DOHH2 (cell line): ENCODE data around the gene SDC1.

Source experiments
- H3F3A ChIP-seq: fragments of 200-600 bp; sonication (generic), shearing (Covaris generic); 2 replicates; pipeline ENCODE4 v1.6.0; 2016; ENCODE audit warnings: antibody characterized with exemption, mild to moderate bottlenecking; ENCODE audit not compliant: control insufficient read depth, insufficient read depth
- H3K27ac ChIP-seq: fragments of 200-600 bp; sonication (generic); 2 replicates; pipeline ENCODE4 v1.5.1; 2014; ENCODE audit warnings: low read depth, mild to moderate bottlenecking, low read length, moderate library complexity
- H3K27me3 ChIP-seq: fragments of 200-600 bp; sonication (generic); 2 replicates; pipeline ENCODE4 v1.6.1; 2014; ENCODE audit warnings: mild to moderate bottlenecking, low read length, mixed read lengths; ENCODE audit not compliant: control insufficient read depth
- H3K36me3 ChIP-seq: fragments of 200-600 bp; sonication (generic); 2 replicates; pipeline ENCODE4 v1.6.1; 2014; ENCODE audit warnings: mild to moderate bottlenecking, low read length, moderate library complexity, mixed read lengths; ENCODE audit not compliant: control insufficient read depth
- H3K4me1 ChIP-seq: fragments of 200-600 bp; sonication (generic); 2 replicates; pipeline ENCODE4 v1.6.1; 2014; ENCODE audit warnings: mild to moderate bottlenecking, low read length, mixed read lengths; ENCODE audit not compliant: control insufficient read depth
- H3K4me2 ChIP-seq: fragments of 200-600 bp; sonication (generic); 2 replicates; pipeline ENCODE4 v1.6.0; 2014; ENCODE audit warnings: mild to moderate bottlenecking, low read length, moderate library complexity
- H3K4me3 ChIP-seq: fragments of 200-600 bp; sonication (generic); 2 replicates; pipeline ENCODE4 v1.5.1; 2014; ENCODE audit warnings: mild to moderate bottlenecking, low read length, mixed read lengths
- H3K79me2 ChIP-seq: fragments of 200-600 bp; sonication (generic); 2 replicates; pipeline ENCODE4 v1.6.1; 2014; ENCODE audit warnings: mild to moderate bottlenecking, low read length, mixed read lengths; ENCODE audit not compliant: control insufficient read depth
- H3K9me2 ChIP-seq: fragments of 200-600 bp; sonication (generic); replicated peaks from 2 replicates; pipeline ENCODE4 v1.6.1; 2014; ENCODE audit warnings: mild to moderate bottlenecking, low read length, mixed read lengths; ENCODE audit not compliant: control insufficient read depth
- H3K9me3 ChIP-seq: fragments of 200-600 bp; sonication (generic); 2 replicates; pipeline ENCODE4 v1.6.1; 2014; ENCODE audit warnings: antibody characterized with exemption, low read length, mixed read lengths; ENCODE audit not compliant: control insufficient read depth, insufficient read depth
- H4K20me1 ChIP-seq: fragments of 200-600 bp; sonication (generic); 2 replicates; pipeline ENCODE4 v1.6.0; 2014; ENCODE audit warnings: low read depth, mild to moderate bottlenecking, antibody characterized with exemption, low read length, moderate library complexity; ENCODE audit not compliant: control insufficient read depth, insufficient read depth
- CTCF ChIP-seq: fragments of 200-600 bp; sonication (generic); IDR thresholded peaks from one replicate; pipeline ENCODE4 v1.5.1; 2014; ENCODE audit warnings: antibody characterized with exemption, mild to moderate bottlenecking, low read depth, low read length; ENCODE audit not compliant: poor library complexity, severe bottlenecking
- EZH2phosphoT487 ChIP-seq: fragments of 200-600 bp; sonication (generic); IDR thresholded peaks from 2 replicates; pipeline ENCODE4 v1.6.1; 2017; ENCODE audit warnings: borderline replicate concordance, mild to moderate bottlenecking, antibody characterized with exemption, low read length, moderate library complexity, mixed read lengths

Gene SDC1

DNA sequence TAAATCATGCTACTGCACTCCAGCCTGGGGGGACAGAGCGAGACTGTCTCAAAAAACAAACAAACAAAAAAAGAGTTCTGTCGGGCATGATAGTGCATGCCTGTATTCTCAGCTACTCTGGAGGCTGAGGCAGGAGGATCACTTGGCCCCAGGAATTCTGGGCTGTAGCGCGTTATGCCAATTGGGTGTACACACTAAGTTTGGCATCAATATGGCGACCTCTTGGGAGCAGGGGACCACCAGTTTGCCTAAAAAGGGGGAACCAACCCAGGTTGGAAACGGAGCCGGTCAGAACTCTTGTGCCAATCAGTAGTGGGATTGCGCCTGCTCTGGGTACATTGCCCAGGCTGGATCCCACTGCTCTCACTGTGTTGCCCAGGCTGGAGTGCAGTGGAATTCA is 49.7 kb downstream of the SDC1 start:
- no peaks in the 10 kb centered on the region for H3K36me3 ChIP-seq
- no peaks in the 10 kb centered on the region for H3F3A ChIP-seq
- H3K9me2 ChIP-seq: no peaks in the 10 kb centered on the region
- H3K27ac ChIP-seq: no peak overlapping the region
- H3K9me3 ChIP-seq: no peaks in the 10 kb centered on the region
- no peaks in the 10 kb centered on the region; the same call in 1 of the 2 replicates for H4K20me1 ChIP-seq
- H3K4me2 ChIP-seq: no peak overlapping the region
- no peaks in the 10 kb centered on the region for H3K4me1 ChIP-seq
- TF ChIP-seq EZH2phosphoT487 (no peak), CTCF (no peak)
- no peak overlapping the region for H3K4me3 ChIP-seq
- no peaks in the 10 kb centered on the region for H3K79me2 ChIP-seq
- H3K27me3 ChIP-seq: no peaks in the 10 kb centered on the region

DNA sequence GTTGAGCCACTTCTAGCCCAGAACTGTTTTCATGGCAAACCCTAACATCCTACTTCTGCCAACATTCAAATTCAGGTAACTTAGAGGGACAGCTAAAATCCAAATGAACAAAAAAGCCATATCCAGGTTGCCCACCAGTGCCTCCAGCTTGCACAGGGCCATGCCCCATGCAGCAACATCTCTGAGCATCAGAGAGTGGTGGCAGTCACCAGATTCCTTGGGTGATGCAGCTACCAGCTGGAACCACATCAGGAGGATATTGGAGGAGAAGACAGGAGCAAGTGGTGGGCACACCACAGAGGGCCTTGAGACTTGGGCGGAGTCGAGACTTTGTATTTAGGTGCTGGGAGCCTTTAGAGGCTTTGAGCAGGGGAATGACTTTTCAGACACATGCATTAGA is 50.5 kb downstream of the SDC1 start:
- no peaks in the 10 kb centered on the region; the same call in 1 of the 2 replicates for H4K20me1 ChIP-seq
- no peaks in the 10 kb centered on the region for H3K27me3 ChIP-seq

DNA sequence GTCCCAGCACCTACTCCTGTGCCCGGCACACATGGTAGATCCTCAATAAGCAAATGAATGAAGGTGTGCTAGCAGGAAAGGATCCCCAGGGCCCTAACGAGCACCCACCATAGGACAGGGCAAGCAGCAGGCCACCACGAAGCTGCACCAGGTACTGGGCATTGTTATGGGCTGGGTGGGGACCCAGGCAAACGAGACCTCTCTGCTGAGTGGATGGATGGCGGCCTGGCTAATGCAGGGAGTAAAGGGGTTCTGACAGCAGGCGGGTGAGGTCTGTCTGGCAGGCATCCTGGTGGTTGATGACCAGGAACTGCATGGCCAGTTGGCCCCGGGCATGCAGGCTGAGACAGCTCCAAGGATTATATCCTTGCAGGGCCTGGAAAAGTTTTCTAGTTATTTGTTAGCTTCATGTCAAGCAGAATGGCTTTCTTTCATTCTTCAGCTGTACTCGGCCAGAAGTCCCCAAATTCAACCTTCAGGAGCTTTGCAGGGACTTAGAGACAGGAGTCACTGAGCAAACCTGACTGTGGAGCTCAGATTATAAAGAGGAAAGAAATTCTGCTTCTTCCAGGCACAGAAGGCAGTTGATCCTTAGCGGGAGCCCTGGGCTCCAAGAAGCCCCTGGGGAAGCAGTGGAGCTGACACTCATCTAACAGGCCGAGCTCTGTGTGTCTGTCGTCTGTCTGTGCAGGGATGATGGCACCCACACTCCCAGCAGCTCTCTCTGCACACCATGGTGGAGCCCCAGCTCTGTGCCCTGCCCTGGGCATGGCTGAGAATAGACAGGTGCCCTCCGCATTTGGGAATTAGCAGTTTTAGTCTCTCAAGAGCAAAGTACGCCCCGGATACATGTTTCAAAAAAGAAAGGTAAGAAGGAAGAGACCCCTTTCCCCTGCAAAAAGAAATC is 51.2 kb downstream of the SDC1 start:
- no peaks in the 10 kb centered on the region for H3K9me3 ChIP-seq
- no peaks in the 10 kb centered on the region for H3F3A ChIP-seq
- H3K79me2 ChIP-seq: no peaks in the 10 kb centered on the region
- no peak overlapping the region for H3K4me2 ChIP-seq
- no peaks in the 10 kb centered on the region for H3K36me3 ChIP-seq
- TF ChIP-seq EZH2phosphoT487: no peak
- TF ChIP-seq CTCF: no peak
- H3K27ac ChIP-seq: no peak overlapping the region
- no peaks in the 10 kb centered on the region for H3K27me3 ChIP-seq
- H4K20me1 ChIP-seq: no peaks in the 10 kb centered on the region; the same call in 1 of the 2 replicates
- H3K9me2 ChIP-seq: no peaks in the 10 kb centered on the region
- H3K4me3 ChIP-seq: no peak overlapping the region
- H3K4me1 ChIP-seq: no peaks in the 10 kb centered on the region

More for the DNA sequence above, 50.5 kb downstream of the SDC1 start:
- Histone ChIP-seq H3K4me1 (no peaks in the 10 kb centered on the region), H3K36me3 (no peaks in the 10 kb centered on the region), H3K79me2 (no peaks in the 10 kb centered on the region), H3K9me3 (no peaks in the 10 kb centered on the region), H3K4me2 (no peak overlapping the region), H3F3A (no peaks in the 10 kb centered on the region), H3K27ac (no peak overlapping the region), H3K9me2 (no peaks in the 10 kb centered on the region), H3K4me3 (no peak overlapping the region)
- no peak for TF ChIP-seq CTCF
- no peak for TF ChIP-seq EZH2phosphoT487
